Measurements from ENCODE around the gene FZR1.

FZR1 gene

GRCh38 chr19:3493651-3494050 lies 12.5 kb upstream of the FZR1 start:
- Mint-ChIP-seq H3K27me3 (no peaks in the 10 kb centered on the region), H3K9me3 (no peaks in the 10 kb centered on the region), H3K27ac (ENCODE audit: low read depth) (no peak overlapping the region), H3K36me3 (ENCODE audit: insufficient read depth) (peaks cover 19% of the 10 kb centered on the region), H3K4me3 (no peak overlapping the region), H3K4me1 (peaks cover 9% of the 10 kb centered on the region)
- no peak for DNase-seq (ENCODE audit: low spot score in 2 of 2)
- ATAC-seq (replicated peaks; ENCODE audit: extremely low read depth, poor library complexity, severe bottlenecking) = no peak

GRCh38 chr19:3494051-3494450 lies 12.1 kb upstream of the FZR1 start:
- Mint-ChIP-seq H3K36me3 (ENCODE audit: insufficient read depth) (peaks cover 19% of the 10 kb centered on the region), H3K27me3 (no peaks in the 10 kb centered on the region), H3K9me3 (no peaks in the 10 kb centered on the region), H3K4me1 (peaks cover 9% of the 10 kb centered on the region), H3K4me3 (no peak overlapping the region), H3K27ac (ENCODE audit: low read depth) (no peak overlapping the region)
- DNase-seq (ENCODE audit: low spot score in 2 of 2) (no peak), ATAC-seq (replicated peaks; ENCODE audit: extremely low read depth, poor library complexity, severe bottlenecking) (no peak)

GRCh38 chr19:3494559-3494958 lies 11.6 kb upstream of the FZR1 start:
- Mint-ChIP-seq H3K27me3 (no peaks in the 10 kb centered on the region), H3K9me3 (no peaks in the 10 kb centered on the region), H3K36me3 (ENCODE audit: insufficient read depth) (peaks cover 15% of the 10 kb centered on the region), H3K27ac (ENCODE audit: low read depth) (no peak overlapping the region), H3K4me3 (no peak overlapping the region), H3K4me1 (peaks cover 9% of the 10 kb centered on the region)
- ATAC-seq (replicated peaks; ENCODE audit: extremely low read depth, poor library complexity, severe bottlenecking) (no peak), DNase-seq (ENCODE audit: low spot score in 2 of 2) (no peak)

- no peak overlapping the region for H3K4me3 Mint-ChIP-seq
- H3K27me3 Mint-ChIP-seq = no peaks in the 10 kb centered on the region
- no peaks in the 10 kb centered on the region for H3K9me3 Mint-ChIP-seq
- H3K36me3 Mint-ChIP-seq (ENCODE audit: insufficient read depth) = peaks cover 24% of the 10 kb centered on the region
- peaks cover 20% of the 10 kb centered on the region for H3K4me1 Mint-ChIP-seq
- no peak for DNase-seq (ENCODE audit: low spot score in 2 of 2)
- ATAC-seq (replicated peaks; ENCODE audit: extremely low read depth, poor library complexity, severe bottlenecking) = no peak
- no peak overlapping the region for H3K27ac Mint-ChIP-seq (ENCODE audit: low read depth)
Observed at GRCh38 chr19:3496392-3497273, 9.5 kb upstream of the FZR1 start.

GRCh38 chr19:3497757-3498520 lies 8.2 kb upstream of the FZR1 start:
- Mint-ChIP-seq H3K36me3 (ENCODE audit: insufficient read depth) (peaks cover 22% of the 10 kb centered on the region), H3K27ac (ENCODE audit: low read depth) (peak overlapping the region; percentile 5), H3K4me1 (peaks cover 20% of the 10 kb centered on the region), H3K27me3 (no peaks in the 10 kb centered on the region), H3K9me3 (no peaks in the 10 kb centered on the region), H3K4me3 (no peak overlapping the region)
- DNase-seq (ENCODE audit: low spot score in 2 of 2) (no peak), ATAC-seq (replicated peaks; ENCODE audit: extremely low read depth, poor library complexity, severe bottlenecking) (no peak)

GRCh38 chr19:3499738-3500428 lies 6.2 kb upstream of the FZR1 start:
- ATAC-seq (replicated peaks; ENCODE audit: extremely low read depth, poor library complexity, severe bottlenecking) (no peak), DNase-seq (ENCODE audit: low spot score in 2 of 2) (no peak)
- H3K4me3 Mint-ChIP-seq = peak overlapping the region; percentile 95
- H3K9me3 Mint-ChIP-seq = no peaks in the 10 kb centered on the region
- peak overlapping the region; percentile 99 for H3K27ac Mint-ChIP-seq (ENCODE audit: low read depth)
- H3K27me3 Mint-ChIP-seq = no peaks in the 10 kb centered on the region
- peaks cover 20% of the 10 kb centered on the region for H3K36me3 Mint-ChIP-seq (ENCODE audit: insufficient read depth)
- H3K4me1 Mint-ChIP-seq = peaks cover 25% of the 10 kb centered on the region

- no peaks in the 10 kb centered on the region for H3K9me3 Mint-ChIP-seq
- H3K36me3 Mint-ChIP-seq (ENCODE audit: insufficient read depth) = peaks cover 18% of the 10 kb centered on the region
- no peaks in the 10 kb centered on the region for H3K27me3 Mint-ChIP-seq
- peak; percentile 90 for DNase-seq (ENCODE audit: low spot score in 2 of 2)
- peaks cover 27% of the 10 kb centered on the region for H3K4me1 Mint-ChIP-seq
- peak within 1 kb of the TSS; percentile 99 for H3K27ac Mint-ChIP-seq (ENCODE audit: low read depth)
- H3K4me3 Mint-ChIP-seq = peak within 1 kb of the TSS; percentile 95
- ATAC-seq (replicated peaks; ENCODE audit: extremely low read depth, poor library complexity, severe bottlenecking) = peak; percentile 84
Observed at GRCh38 chr19:3500429-3501101, 5.5 kb upstream of the FZR1 start, which contains the start of gene DOHH. TSS of gene DOHH (minus strand) at chr19:3500674. CDS start at chr19:3496814, 3,860 bp downstream.

- no peak overlapping the region for H3K4me3 Mint-ChIP-seq
- H3K27ac Mint-ChIP-seq (ENCODE audit: low read depth) = no peak overlapping the region
- H3K36me3 Mint-ChIP-seq (ENCODE audit: insufficient read depth) = peaks cover 24% of the 10 kb centered on the region
- H3K9me3 Mint-ChIP-seq = no peaks in the 10 kb centered on the region
- DNase-seq (ENCODE audit: low spot score in 2 of 2) (no peak), ATAC-seq (replicated peaks; ENCODE audit: extremely low read depth, poor library complexity, severe bottlenecking) (no peak)
- H3K4me1 Mint-ChIP-seq = peaks cover 34% of the 10 kb centered on the region
- H3K27me3 Mint-ChIP-seq = no peaks in the 10 kb centered on the region
Observed at GRCh38 chr19:3501780-3502179, 4.3 kb upstream of the FZR1 start.

- ATAC-seq (replicated peaks; ENCODE audit: extremely low read depth, poor library complexity, severe bottlenecking) (no peak), DNase-seq (ENCODE audit: low spot score in 2 of 2) (no peak)
- H3K27me3 Mint-ChIP-seq = no peaks in the 10 kb centered on the region
- H3K27ac Mint-ChIP-seq (ENCODE audit: low read depth) = peak overlapping the region; percentile 98
- no peaks in the 10 kb centered on the region for H3K9me3 Mint-ChIP-seq
- peaks cover 34% of the 10 kb centered on the region for H3K4me1 Mint-ChIP-seq
- no peak overlapping the region for H3K4me3 Mint-ChIP-seq
- H3K36me3 Mint-ChIP-seq (ENCODE audit: insufficient read depth) = peaks cover 27% of the 10 kb centered on the region
Observed at GRCh38 chr19:3503036-3503572, 3.0 kb upstream of the FZR1 start.

GRCh38 chr19:3504735-3505134 lies 1.4 kb upstream of the FZR1 start:
- H3K4me1 Mint-ChIP-seq = peaks cover 50% of the 10 kb centered on the region
- H3K9me3 Mint-ChIP-seq = no peaks in the 10 kb centered on the region
- H3K36me3 Mint-ChIP-seq (ENCODE audit: insufficient read depth) = peaks cover 28% of the 10 kb centered on the region
- H3K27me3 Mint-ChIP-seq = no peaks in the 10 kb centered on the region
- DNase-seq (ENCODE audit: low spot score in 2 of 2) (no peak), ATAC-seq (replicated peaks; ENCODE audit: extremely low read depth, poor library complexity, severe bottlenecking) (no peak)
- H3K4me3 Mint-ChIP-seq = peak overlapping the region; percentile 92
- H3K27ac Mint-ChIP-seq (ENCODE audit: low read depth) = peak overlapping the region; percentile 98

GRCh38 chr19:3506384-3507340 lies 551 bp downstream of the FZR1 start:
- H3K4me3 Mint-ChIP-seq = peak overlapping the region; percentile 92
- no peaks in the 10 kb centered on the region for H3K9me3 Mint-ChIP-seq
- DNase-seq (ENCODE audit: low spot score in 2 of 2) (no peak), ATAC-seq (replicated peaks; ENCODE audit: extremely low read depth, poor library complexity, severe bottlenecking) (no peak)
- peaks cover 48% of the 10 kb centered on the region for H3K4me1 Mint-ChIP-seq
- H3K27ac Mint-ChIP-seq (ENCODE audit: low read depth) = peak overlapping the region; percentile 98
- H3K36me3 Mint-ChIP-seq (ENCODE audit: insufficient read depth) = peaks cover 23% of the 10 kb centered on the region
- H3K27me3 Mint-ChIP-seq = no peaks in the 10 kb centered on the region
